Measurements from ENCODE around the gene CACNA2D3.
"Not testable (repeated sequence)": the region's sequence is repeated elsewhere in the genome, so short reads cannot be mapped to it uniquely, and the experiment has no call there.

Gene CACNA2D3

DNA sequence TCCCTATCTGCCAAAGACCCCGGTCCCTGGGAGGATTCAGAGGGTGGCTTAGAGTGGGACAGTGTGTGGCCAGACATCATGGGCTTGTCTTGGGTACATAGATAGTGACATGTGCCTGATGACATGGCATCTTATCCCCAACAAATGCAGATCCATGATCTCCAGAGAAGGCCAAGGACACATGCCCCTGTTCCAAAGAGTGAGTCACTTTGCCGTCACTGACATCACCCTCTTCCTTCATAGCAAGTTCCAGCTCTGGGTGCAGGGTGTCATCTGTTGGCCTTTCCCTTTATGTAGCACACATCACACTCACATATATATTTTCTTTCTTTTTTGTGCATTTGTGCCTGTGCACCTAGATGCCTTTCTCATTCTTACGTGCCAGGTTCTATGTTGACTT lies 455.0 kb downstream of the CACNA2D3 start:
- no peak for DNase-seq

- DNase-seq = peak; percentile 56
These were observed 456.1 kb downstream of the CACNA2D3 start for GRCh38 chr3:54578417-54578816.

DNA sequence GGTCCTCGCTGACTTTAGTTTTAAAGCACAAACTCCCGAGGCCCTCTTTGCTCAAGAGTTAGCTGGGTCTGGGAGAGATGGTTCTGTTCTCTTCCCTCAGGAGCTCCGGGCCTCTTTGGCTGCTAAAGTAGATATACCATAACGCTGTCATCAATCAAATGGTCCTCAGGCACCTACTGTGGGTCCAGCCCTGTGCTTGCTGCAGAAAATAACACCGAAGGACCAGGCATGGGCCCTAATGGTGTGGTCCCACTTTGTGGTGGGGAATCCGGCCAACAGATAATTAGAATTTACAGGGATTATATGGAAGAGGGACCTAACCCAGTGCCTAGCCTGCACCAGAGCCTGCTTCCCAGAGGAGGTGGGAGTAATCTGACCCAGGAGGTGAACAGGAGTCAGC lies 458.1 kb downstream of the CACNA2D3 start:
- no peak for DNase-seq

DNA sequence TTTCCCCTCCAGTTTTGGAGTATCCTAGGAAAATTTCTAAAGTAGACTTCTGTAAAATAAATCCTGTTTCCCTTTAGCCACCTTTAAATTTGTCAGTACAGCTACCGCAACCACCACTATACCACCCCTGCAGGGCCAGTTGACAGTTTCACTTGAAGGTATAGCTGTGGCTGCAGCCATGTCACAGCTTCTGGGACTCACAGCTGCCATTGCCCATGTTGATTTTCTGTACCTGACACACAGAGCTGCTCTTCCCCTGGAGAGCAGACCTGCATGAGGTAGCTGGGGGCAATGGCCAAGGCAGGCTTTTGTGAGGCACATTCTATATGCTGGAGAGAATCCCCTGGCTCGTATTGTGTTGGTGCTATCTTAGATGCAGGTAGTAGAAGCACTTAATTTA lies 460.1 kb downstream of the CACNA2D3 start:
- no peak for DNase-seq

- DNase-seq = no peak
These were observed 468.8 kb downstream of the CACNA2D3 start for GRCh38 chr3:54591157-54591556.

DNA sequence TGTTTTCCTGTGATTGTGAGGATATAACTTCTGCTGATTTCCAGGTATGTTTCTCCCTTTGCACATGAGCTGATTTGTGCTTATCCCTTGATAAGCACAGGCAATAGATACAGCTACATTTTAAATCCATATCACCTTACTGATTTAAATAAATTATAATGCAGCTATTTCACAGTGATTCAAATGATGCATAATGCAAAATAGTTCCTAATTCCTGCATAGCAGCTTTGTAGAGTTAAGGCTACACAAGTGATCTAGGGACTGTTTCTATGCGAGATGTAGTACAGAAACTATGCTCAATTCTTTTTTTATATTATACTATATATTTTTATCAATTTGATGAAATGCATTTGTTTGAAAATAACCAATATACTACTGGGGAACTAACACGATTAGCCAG lies 471.3 kb downstream of the CACNA2D3 start:
- no peak for DNase-seq

- no peak for DNase-seq
These were observed 473.7 kb downstream of the CACNA2D3 start for GRCh38 chr3:54596087-54596486.

DNA sequence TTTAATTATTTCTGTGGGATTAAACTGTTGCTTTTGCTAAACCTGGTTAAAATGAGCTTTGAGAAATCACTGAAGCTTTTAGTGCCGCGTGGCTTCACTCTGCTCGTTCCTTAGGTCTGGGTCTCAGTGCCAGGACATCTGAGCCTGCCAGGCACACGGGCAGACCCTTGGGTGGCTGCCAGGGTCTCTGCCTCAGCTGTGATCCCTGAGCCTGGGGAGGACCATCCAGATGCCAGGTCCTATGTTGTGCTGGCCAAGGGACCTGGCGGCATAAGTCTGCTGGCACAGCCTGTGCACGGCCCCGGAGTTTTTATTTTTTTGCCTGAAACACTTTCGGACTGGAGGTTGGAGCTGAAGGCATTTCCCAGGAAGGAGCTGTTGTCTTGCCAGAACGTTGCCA lies 477.4 kb downstream of the CACNA2D3 start:
- no peak for DNase-seq

GRCh38 chr3:54600441-54601204 lies 478.3 kb downstream of the CACNA2D3 start:
- no peak for DNase-seq

DNA sequence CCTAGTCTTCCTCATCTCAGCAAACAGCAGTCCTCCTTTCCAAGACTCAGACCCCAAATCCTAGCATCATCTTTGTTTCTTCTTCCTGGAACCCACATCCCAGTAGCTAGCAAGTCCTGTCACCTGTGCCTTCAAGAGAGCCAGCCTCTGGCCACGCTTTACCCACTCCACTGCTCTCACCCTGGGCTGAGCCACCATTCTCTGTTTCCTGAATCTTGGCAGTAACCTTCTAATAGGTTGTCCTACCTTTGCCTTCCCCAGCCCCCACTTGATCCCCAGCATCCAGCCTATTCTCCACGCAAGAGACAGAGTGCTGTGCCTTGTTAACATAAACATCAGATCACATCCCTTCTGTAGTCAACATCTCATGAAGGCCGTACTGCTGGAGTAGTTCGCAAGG lies 482.1 kb downstream of the CACNA2D3 start:
- no peak for DNase-seq

DNA sequence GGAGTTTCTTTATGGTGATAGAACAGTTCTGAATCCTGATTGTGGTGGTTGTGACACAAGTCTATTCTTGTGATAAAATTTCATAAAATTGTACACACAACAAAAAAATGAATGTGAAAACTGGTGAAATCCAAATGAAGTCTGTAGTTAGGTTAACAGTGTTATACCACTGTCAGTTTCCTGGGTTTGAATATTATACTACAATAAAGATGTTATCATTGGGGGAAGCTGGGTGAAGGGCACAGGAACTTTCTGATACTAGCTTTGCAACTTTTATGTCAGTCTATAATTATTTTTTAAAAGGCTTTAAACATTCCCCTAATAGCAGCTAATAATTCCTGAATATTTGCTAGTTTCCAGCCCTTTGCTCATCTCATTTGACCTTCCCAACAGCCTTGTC lies 485.7 kb downstream of the CACNA2D3 start:
- DNase-seq = no peak

DNA sequence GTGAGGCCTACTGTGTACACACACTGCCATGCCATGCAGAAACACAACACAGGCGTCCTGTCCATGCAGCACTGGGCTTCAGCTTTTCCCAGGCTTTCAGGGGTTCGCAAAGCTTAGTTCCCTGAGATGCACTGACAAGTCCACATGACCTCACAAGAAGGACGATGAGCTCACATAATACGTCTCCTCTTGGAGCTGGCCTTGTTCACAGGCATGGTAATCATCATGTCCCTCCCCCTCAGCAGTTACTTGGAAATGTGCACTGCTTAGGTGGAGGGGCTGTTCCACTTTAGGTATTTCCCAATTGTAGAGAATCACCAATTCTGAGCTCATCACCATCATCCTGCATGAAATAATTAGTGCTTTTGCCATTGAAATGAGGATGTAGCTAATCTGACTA lies 496.7 kb downstream of the CACNA2D3 start:
- DNase-seq = no peak

DNA sequence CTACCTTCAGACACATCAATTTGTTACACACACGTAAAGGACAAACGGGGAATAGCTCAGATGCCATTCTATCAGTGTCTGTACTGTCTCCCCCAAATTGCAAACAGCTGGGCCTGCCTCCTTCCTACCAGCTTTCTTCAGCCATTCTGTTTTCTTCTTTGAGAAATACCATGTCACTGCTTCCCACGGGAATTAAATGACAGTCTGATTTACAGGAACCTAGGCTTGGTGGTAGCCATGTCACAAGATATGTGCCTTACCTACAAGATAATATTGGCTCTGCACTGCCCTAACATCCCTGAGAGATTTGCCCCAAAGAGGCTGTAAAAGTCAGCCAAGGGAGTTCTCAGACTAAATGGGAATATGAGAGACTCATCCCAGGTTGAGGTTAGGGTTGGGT lies 497.2 kb downstream of the CACNA2D3 start:
- DNase-seq = no peak

DNA sequence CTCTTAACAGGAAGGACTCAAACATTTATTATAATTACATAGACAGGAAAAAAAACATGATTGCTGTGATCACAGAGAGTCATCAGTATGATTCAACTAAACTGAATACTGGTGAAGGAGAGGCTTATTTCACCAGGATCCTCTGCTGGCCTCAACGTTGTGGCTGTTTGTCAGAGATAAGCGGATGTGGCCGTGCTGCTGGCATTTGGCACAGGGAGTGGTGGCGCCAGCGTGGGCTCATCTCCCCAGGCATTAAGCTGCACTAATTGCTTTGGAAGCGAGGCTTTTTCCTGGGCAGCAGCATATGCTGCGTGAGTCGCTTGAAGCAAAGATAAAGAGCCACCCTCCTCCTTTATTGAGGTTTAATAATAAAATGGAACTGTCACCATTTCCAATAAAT lies 498.8 kb downstream of the CACNA2D3 start:
- no peak for DNase-seq

GRCh38 chr3:54622678-54623077 lies 500.3 kb downstream of the CACNA2D3 start:
- DNase-seq = no peak

DNA sequence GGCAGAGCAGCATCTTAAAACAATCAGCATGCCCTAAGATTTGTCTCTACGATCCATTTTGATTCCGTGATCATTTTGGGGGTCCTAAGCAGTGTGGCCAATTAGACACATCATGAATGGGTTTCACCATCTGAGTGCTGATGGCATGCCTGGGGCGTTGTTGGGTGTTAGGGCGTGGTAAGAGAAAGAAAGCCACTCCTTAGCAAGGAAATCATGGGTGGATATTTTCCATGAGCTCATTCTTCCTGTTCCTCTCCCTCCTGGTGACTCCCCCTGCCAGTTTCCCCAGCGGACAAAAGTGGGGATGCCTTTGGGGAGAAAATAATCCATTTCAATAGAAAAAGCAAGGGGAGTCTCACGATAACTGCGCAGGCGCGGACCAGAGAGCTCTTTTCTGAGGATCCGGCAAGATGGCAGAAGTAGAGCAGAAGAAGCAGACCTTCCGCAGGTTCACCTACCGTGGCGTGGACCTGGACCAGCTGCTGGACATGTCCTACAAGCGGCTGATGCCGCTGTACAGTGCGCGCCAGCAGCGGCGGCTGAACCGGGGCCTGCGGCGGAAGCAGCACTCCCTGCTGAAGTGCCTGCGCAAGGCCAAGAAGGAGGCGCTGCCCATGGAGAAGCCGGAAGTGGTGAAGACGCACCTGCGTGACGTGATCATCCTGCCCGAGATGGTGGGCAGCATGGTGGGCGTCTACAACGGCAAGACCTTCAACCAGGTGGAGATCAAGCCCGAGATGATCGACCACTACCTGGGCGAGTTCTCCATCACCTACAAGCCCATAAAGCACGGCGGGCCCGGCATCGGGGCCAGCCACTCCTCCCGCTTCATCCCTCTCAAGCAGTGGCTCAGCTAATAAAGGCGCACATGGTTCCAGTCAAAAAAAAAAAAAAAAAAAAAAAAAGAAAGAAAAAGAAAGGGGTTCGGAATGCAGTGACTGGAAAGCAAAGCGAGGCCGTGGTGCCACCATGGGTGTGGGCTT lies 503.7 kb downstream of the CACNA2D3 start:
- DNase-seq = no peak

DNA sequence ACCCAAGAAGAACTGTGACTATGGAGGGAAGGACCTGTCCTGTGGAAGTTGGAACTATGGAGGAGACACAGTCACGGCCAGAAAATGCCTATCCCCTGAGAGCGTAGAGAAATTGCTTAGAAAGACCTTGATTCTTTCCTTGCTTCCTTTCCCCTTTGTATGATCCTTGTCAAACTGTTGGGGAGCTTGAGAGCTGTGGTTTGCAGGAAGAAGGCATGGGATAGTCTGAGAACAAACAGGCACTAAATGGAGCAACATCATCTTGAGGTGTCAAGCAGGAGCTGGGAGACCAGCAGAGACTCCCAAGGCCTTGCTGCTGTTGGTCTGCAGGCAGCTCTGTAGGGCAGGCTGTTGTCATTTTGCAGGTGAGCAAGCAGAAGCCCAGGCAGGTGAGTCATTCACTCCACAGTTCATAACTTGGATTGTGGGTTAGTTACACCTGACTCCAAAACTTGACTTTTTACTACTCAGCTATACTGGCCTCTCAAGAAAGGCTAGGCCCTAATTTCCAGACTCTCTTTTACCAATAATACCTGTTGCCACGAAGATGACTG lies 506.6 kb downstream of the CACNA2D3 start:
- no peak for DNase-seq

GRCh38 chr3:54630101-54630623 lies 507.8 kb downstream of the CACNA2D3 start:
- DNase-seq = no peak

- DNase-seq = not testable (repeated sequence)
These were observed 508.6 kb downstream of the CACNA2D3 start for GRCh38 chr3:54631001-54631400.

DNA sequence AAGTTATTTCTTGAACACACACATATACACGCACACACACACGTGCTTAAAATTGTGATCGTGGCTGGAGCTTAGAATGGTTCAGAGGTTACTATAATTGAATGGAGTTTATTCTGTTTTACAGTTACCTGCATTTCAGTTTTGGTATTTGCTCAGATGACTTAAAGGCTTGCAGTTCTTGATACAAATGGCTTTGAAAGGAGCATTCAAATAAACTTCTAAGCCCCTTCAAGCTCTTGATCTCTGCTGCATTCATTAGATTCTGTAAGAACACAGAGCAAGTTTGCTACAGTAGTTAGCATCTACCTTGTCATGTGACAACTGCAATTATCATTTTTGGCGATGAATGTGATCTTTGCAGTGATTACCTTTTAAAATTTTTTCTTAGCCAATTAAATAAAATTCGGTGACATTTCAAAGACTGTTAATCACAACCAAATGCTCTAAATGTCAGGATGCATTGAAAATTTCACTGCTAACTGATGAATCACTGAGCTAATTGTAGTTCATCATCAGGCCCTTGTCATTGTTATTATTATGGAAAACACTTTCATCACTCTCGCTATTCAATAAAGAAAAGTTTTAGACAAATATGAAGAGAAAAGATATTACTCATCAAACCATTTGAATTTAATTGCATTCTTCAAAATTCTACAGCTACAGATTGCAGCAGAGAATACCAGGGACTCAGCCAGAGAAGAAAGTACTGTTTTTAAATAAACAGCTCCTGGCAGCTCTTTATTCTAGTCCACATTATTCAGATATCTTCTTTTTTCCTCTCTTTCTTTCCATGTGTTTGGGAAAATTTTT lies 509.4 kb downstream of the CACNA2D3 start:
- DNase-seq = peak; percentile 8

- DNase-seq = no peak
These were observed 509.9 kb downstream of the CACNA2D3 start for GRCh38 chr3:54632326-54632665.

- DNase-seq = no peak
These were observed 510.5 kb downstream of the CACNA2D3 start for GRCh38 chr3:54632834-54633233.
